GM11168 (cell line): ENCODE results near the gene TRIM6.
"Not testable (repeated sequence)": the region's sequence is repeated elsewhere in the genome, so short reads cannot be mapped to it uniquely, and the experiment has no call there.

Experiments used
- in situ Hi-C: fragments of 300-500 bp; cut with MboI; formaldehyde crosslinking; loops from one replicate; pipeline ENCODE4 v1.12.0; 2022; ENCODE audit warnings: low sequenced_read_pairs; ENCODE audit not compliant: unreplicated experiment

The TRIM6 gene, protein sequence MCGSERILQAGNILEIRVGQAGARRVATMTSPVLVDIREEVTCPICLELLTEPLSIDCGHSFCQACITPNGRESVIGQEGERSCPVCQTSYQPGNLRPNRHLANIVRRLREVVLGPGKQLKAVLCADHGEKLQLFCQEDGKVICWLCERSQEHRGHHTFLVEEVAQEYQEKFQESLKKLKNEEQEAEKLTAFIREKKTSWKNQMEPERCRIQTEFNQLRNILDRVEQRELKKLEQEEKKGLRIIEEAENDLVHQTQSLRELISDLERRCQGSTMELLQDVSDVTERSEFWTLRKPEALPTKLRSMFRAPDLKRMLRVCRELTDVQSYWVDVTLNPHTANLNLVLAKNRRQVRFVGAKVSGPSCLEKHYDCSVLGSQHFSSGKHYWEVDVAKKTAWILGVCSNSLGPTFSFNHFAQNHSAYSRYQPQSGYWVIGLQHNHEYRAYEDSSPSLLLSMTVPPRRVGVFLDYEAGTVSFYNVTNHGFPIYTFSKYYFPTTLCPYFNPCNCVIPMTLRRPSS

DNA sequence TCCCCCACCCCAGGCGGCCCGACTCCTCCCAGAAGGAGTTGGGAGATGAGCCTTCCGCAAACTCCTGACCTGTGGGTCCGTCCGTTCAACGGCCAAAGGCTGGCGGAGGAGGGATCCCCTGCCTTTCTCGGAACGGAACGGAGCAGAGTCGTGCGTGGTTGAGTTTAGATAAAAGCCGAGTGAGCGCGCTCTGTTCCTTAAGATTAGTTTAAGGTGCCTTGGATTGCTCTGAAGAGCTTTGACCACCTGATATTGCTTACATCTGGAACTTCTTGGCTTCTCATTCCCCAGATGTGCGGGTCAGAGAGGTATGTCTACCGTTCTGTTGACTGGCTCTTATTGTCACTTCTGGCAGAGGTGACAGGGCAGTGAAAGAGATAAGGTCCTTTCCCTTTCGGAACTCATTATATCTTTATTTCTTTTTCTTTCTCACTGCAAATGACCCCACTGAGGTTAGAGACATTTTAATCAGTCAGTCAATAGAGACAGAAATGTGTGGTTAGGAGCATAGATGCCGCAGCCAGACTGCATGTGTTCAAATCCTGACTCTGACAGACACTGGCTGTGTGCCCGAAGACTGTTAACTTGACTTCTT lies at the start of gene TRIM6:
Gene TRIM6 (plus strand): TSS at position 31 of the 595 bp plus-strand sequence. CDS start 261 bp downstream, at position 292.
- in situ Hi-C loops = no loop called here

DNA sequence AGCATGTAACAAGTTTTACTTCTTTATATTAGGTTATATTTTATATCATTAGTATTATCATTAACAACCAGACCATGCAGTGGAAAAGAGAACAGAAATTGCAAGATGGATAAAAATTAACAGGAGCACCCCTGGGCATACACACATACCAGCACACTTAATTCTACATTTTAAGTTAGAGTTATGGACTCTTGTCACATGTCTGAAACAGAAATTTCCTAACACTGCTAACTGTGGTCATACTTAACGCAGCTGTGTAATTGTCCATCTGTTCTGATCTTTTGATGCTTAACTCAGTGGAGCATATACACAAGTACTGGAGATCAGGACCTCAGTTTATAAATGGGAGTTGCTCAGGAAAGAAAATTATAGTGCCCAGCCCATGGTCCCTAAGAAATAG lies 48.5 kb upstream of the TRIM6 start:
- in situ Hi-C loops = no loop called here

DNA sequence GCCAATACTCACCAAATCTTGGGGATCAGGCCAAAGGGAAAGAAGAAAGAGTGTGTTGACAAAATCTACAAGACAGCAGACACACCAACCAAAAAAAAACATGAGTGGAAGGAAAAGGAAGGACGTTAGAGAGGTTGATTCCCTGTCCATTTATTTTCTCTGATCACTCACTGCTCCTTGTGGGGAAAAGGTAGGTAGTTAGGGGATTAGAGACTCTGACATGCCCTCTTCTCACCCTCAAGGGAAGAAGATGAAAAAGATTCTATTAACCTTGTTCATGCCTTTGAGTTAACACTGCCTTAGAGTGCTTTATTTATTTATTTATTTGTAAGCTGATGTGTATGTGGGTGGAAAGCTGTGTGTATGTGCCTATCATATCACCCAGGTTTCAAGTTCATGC lies 48.0 kb upstream of the TRIM6 start, which contains the start of gene OR52H1:
Gene OR52H1 (minus strand): TSS at position 101 of the 400 bp plus-strand sequence. CDS start 3,035 bp downstream, outside the sequence.
- in situ Hi-C loops = no loop called here

DNA sequence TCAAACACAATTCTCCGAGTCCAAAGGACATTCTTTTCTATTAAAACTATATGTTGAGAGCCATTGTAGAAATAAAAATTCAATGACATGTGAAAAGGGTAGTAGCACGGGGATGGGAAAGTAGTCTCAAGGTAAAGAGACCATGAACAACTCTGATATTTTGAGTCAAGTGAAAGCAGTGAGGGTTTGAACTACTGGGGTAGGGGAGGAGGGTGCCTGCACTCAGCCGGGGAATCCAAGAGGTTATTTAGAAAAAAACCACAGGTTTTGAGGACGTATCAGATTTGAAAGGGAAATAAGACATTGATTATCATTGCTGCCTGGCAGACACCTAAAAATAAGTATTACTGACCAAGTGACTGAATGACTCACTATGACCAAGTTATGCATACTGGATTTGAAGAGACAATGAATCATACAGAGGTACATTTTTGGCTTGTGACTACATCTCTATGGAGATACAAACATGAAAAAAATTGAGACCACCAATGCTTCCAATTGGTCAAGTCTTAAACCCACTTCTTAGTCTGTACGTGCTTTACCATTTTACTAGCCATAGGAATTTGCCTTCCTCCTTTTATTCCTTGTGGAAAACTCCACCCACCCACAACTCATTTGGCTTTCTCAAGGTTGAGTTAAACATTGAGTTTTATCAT lies 45.9 kb upstream of the TRIM6 start:
- in situ Hi-C loops = no loop called here

DNA sequence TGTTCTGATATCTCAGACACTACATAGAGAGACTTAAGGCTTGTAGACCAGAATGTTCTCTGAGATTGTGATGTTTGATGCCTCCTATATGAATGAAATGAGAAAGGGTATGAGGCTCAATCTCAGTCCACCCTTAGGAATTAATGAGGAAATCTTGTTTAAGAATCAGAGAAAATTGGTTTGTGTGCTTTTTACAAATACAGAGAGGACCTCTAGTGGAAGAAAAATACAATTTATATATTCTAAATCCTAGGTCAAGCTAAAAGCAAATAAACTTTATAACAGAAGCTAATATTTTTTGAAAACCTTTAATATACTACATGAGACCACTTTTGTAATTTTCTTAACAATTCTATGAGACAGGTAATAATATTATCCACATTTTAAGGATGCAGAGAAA lies 43.1 kb upstream of the TRIM6 start:
- in situ Hi-C loops = no loop called here

DNA sequence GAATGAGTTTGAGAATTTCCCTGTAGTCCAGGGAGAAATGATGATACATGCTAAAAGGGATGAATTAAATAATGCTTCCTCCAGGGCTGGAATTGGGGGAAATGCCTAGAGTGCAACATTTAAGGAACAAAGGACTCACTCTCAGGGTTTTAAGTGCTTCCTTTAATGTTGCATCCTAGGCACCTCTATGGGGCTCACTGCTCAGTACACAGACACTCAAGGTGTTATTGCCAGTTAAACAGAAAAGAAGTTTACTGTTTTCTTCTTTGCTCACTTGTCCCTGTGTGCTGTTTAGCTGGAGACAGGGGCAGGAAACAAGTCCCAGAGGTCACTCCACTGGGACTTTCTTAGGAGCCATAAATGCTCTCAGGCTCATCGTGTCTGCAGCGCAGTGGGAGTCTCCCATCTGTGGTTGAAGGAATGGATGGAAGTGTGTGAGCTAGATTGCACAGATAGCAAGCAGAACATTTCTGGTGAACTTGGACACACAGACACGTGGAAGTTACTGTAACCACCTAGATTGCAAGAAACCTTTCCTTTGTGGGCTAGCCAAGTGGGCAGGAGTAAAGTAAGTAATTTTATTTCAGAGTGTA lies 39.7 kb upstream of the TRIM6 start:
- in situ Hi-C loops = no loop called here

DNA sequence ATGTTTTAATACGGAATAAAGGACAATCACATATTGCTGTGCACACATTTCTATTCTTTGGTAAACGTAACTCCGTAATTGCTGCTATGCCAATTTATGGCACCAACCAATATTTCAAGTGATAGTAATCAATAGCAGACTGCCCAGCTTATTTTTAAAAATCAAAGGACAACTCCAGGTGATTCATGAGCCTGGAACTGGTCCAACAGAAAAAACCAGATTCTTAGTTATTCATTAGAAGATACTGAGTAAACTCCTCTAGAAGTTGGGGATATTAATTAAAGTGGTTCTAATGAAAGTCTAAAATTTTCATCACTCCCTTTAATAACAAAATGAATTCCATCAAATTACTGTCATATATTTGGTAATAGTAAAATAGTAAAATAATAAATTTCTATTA lies 38.7 kb upstream of the TRIM6 start:
- in situ Hi-C loops = no loop called here

DNA sequence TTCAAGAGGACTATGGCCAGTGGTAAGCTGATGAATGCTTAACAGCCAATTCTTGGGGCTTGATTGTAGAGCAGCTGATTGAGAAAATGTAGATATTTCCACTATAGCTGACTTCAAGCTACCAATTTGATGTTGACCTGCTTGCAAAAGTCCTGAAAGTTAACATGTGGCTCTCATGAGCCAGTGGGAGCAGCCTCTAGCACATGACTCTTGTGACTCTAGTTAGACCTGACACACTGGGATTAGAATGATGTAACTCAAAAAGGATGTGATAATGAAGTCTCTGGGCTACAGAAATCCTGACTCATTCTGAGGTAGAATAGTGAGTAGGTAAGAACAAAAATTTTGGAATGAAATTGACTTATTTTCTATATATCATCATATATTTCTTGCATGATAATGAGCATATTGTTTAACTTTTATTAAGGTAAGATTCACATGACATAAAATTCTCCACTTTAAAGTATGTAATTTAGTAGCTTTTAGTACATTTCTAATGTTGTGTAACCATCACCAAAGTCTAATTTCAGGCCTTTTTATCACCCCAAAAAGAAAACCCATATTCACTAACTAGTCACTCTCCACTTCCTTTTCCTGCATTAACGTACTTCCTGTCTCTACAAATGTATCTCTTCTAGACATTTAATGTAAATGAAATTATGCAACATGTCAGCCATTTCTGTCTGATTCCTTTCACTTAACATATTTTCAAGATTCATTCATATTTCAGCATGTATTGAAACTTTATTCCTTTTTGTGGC lies 32.0 kb upstream of the TRIM6 start:
- in situ Hi-C loops = no loop called here

DNA sequence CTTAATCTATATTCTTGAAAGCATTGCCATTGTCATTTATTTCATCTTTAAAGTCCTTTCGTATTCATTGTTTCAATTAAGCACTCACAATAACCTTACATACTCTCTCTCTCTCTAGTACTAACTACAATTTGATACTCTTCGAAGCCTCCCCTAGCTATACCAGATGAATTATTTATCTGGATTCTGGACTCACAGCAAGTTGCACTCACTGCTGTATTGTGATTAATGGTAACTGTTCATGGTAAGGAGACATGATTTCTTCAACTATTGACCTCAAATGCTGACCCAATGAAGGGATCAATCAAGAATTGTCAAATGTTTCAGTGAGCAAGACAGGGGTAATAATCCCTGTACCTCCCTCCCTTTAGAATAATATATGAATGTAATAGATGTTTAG lies 21.8 kb upstream of the TRIM6 start:
- in situ Hi-C loops = no loop called here

DNA sequence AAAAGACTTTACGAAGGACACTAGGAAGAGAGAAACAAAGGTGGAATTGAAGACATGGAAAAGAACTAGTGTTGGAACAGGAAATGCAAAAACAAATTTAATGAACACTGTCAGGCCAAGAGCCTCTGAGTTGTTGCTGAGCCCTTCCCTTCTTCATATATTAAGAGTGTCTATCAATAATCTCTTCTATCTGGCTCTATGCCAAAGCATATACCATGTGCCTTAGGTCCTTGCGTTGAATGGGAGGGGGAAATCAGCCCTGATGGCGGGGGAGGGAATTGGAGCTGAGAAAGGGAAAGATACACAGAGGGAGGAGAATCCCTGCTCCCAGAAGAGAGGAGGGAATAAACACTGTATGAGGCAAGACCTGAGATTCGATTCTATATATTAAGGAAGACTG lies 21.3 kb upstream of the TRIM6 start:
- in situ Hi-C loops = no loop called here

DNA sequence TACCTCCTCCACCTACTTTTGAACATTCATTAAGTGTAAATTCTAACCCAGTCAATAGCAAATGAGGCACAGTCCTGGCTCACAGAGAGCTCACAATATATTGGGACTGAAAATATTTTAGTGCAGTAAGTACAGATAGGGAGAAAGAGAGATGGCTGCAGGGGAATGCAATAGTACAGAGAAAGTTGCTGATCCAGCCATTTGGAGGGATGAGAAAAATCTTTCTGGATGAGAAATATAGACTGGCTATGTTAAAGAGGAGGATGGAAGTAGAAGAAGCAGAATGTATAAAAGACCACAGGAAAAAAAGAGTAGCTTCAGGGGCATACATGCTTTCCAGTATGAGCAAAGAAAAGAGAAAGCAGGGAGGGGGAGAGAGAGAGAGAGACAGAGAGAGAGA lies 19.3 kb upstream of the TRIM6 start:
- in situ Hi-C loops = no loop called here

DNA sequence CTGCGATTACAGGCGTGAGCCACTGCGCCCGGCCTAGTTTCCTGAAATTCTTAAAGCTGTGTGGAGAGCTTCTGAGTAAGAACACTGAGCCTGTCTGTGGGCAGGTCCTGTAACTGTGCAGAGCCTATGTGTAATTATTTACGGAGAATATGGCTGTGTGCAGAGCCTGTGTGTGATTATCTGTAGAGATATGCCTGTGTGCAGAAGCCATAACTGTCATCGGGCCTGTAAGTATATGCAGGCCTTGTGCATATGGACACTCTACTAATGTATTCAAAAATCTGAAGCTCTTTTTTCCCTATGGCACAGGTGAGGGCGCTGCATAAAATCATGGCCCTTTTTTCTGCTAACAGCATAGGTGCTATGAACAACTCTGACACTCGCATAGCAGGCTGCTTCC lies 15.9 kb upstream of the TRIM6 start, which contains the start of gene OR52B6:
Gene OR52B6 (plus strand): TSS at position 301 of the 400 bp plus-strand sequence. CDS start 0 bp downstream, at position 301.
- in situ Hi-C loops = no loop called here

DNA sequence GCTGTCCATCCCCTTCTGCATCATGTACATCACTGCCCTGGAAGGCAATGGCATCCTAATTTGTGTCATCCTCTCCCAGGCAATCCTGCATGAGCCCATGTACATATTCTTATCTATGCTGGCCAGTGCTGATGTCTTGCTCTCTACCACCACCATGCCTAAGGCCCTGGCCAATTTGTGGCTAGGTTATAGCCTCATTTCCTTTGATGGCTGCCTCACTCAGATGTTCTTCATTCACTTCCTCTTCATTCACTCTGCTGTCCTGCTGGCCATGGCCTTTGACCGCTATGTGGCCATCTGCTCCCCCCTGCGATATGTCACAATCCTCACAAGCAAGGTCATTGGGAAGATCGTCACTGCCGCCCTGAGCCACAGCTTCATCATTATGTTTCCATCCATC lies 15.4 kb upstream of the TRIM6 start:
- in situ Hi-C loops = no loop called here

DNA sequence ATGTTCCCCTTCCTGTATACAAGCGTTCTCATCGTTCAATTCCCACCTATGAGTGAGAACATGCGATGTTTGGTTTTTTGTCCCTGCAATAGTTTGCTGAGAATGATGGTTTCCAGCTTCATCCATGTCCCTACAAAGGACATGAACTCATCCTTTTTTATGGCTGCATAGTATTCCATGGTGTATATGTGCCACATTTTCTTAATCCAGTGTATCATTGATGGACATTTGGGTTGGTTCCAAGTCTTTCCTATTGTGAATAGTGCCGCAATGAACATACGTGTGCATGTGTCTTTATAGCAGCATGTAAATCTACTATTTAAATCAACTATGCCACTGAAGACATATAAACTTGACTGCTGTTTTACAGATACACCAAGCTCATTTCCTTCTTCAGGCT lies 12.0 kb upstream of the TRIM6 start:
- in situ Hi-C loops = not testable (repeated sequence)

DNA sequence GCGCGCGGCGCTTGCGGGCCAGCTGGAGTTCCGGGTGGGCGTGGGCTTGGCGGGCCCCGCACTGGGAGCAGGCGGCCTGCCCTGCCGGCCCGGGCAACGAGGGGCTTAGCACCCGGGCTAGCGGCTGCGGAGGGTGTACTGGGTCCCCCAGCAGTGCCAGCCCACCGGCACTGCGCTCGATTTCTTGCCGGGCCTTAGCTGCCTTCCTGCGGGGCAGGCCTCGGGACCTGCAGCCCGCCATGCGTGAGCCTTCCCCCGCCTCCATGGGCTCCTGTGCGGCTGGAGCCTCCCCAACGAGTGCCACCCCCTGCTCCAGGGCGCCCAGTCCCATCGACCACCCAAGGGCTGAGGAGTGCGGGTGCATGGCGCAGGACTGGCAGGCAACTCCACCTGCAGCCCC lies 6.5 kb upstream of the TRIM6 start:
- in situ Hi-C loops = not testable (repeated sequence)

DNA sequence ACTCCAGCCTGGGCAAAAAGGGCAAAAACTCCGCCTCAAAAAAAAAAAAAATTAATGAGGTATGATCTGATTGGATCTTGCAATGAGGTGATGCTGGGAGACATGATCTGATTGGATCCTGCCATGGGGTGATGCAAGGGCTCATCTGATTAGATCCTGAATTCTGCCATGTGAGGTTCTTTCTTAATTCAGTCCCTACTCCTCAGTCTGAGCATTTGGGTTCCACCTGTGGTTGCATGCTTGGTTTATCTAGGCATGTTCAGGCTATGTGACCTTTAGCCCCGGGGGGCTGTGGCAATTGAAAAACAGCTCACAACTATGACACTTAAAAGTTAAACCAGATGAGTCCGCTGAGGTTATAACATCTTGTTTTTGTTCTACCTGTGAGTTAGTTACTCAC lies 4.8 kb upstream of the TRIM6 start:
- in situ Hi-C loops = no loop called here

DNA sequence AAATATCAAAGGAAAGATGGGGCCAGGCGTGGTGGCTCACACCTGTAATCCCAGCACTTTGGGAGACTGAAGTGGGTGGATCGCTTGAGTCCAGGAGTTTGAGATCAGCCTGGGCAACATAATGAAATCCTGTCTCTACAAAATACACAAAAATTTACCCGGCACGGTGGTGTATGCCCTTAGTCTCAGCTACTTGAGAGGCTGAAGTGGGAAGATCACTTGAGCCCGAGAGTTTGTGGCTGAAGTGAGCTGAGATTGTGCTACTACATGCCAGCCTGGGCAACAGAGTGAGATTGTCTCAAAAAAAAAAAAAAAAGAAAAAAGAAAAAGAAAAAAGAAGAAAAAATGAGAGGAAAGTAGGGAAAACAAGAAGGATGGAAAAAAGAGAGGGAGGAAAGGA lies 3.8 kb upstream of the TRIM6 start:
- in situ Hi-C loops = no loop called here

DNA sequence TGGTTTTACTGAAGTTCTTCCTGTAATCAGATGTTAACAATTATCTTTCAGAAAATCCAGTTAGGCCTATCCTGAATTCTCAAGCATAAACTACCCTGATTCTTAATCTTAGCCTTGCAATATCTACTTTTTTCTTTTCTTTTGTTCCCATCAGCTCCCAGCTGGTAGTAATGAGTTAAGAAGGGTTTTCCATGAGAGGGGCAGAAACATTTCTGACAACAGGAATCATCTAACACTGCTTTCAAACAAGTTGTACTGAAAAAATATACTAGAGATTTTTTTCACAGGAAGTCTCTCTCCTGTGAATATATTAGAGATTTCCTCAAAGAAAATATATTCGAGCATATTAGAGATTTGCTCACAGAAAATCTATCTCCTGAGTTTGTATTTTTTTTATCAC lies 3.3 kb upstream of the TRIM6 start:
- in situ Hi-C loops = no loop called here

DNA sequence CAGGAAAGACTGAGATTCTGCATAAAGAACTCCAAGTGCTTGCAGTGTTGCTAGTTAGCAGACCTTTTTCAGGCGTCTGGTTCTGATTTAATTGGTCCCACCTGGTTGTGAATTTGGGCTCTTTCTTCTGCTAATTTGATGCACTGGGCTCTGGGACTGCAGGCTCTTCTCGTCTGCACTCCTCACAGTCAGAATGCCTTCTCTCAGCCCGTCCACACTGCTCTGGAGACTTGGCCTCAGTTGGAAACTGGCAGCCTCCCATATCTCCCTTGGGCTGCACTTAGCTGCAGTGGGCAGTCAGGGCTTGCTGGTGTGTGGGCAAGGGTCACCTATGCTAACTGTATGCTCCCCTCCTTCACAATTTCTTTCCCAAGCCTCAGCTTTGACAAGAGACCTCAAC lies 1.5 kb downstream of the TRIM6 start:
- in situ Hi-C loops = no loop called here

DNA sequence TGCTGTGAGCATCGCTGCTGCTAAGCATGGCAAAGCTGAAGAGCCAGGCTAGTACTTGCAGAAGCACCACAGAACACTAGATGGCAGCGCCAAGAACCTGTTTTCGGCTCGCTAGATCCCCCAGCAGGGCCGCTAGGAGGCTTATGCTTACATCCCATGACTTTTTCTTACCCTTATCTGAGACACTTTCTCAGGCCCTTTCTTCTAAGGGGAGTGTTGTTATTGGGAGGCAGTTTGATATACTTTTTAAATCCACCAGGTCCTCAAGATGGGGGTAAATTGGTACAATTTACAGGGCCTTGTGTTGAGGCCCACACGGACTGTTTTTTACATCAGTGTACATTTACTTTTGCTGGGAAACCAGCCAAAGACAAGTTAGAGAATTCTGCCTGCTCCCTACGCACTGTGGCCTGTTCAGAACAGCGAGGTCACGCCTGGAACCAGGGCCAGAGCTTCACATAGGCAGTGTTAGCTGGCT lies 4.0 kb downstream of the TRIM6 start:
- in situ Hi-C loops = loop anchor here (5.0 kb wide), 1 partner anchor 202 kb away; no protein-coding TSS in a partner anchor
